Spinal cord (tissue), 10 donors: ENCODE measurements around the gene PRKN. TPM values are rescaled to one million over a fixed set of nuclear protein-coding genes. Genes with fewer than 3 reads are reported as not detected.

Experiments used
- DNase-seq, 6 donors: peaks; one replicate each; pipeline versions ENCODE4 v3.0.0 to v3.0.0-alpha.2; 2013 to 2015; ENCODE audit warnings: low spot score in 6 of 6, low read depth in 4 of 6
- H3K27ac ChIP-seq: one replicate; pipeline ENCODE4 v1.5.1; 2013; ENCODE audit warnings: low read depth, low read length, control low read depth
- H3K27me3 ChIP-seq: one replicate; pipeline ENCODE4 v1.6.1; 2013; ENCODE audit warnings: low read length; ENCODE audit not compliant: control insufficient read depth, insufficient read depth
- H3K36me3 ChIP-seq: one replicate; pipeline ENCODE4 v1.6.1; 2013; ENCODE audit warnings: low read length; ENCODE audit not compliant: control insufficient read depth, insufficient read depth
- H3K4me1 ChIP-seq: one replicate; pipeline ENCODE4 v1.6.1; 2013; ENCODE audit warnings: low read length; ENCODE audit not compliant: control insufficient read depth, insufficient read depth
- H3K4me3 ChIP-seq: one replicate; pipeline ENCODE4 v1.5.1; 2013; ENCODE audit warnings: low read depth, low read length, control low read depth
- H3K9me3 ChIP-seq: one replicate; pipeline ENCODE4 v1.6.1; 2013; ENCODE audit warnings: low read length; ENCODE audit not compliant: control insufficient read depth, insufficient read depth
- WGBS: methylation state at CpG from one replicate; pipeline ENCODE4 v1.1.5; 2013; ENCODE audit warnings: missing lambda C conversion rate; ENCODE audit not compliant: insufficient coverage; 5-methylcytosine and 5-hydroxymethylcytosine counted together
- polyA plus RNA-seq, 2 donors: library from polyadenylated mRNA; unstranded; fragments of 120-200 nt; gene quantifications; one replicate each; pipeline ENCODE4 v1.2.1, GENCODE V29; 2013; ENCODE audit not compliant: insufficient read length in 2 of 2
- total RNA-seq, 2 donors: library from RNA; depleted of rRNA in 1 of 2; stranded (reverse); fragments of 120-200 nt in 1 of 2; fragments of >200 nt in 1 of 2; gene quantifications; one replicate each; pipeline versions ENCODE4 v1.2.3 to v1.2.4, GENCODE V29; 2013 to 2014
- donor health status: healthy.

The PRKN gene
- total and polyA plus RNA-seq, 4 donors: 7.4 to 9.5 (median 8.4) TPM

- no peaks in the 10 kb centered on the region for H3K9me3 ChIP-seq
- H3K27ac ChIP-seq: no peak overlapping the region
- H3K27me3 ChIP-seq: no peaks in the 10 kb centered on the region
- H3K36me3 ChIP-seq: no peaks in the 10 kb centered on the region
- no peaks in the 10 kb centered on the region for H3K4me1 ChIP-seq
- no peak overlapping the region for H3K4me3 ChIP-seq
- no peak for DNase-seq
- 100% methylated on average over 1 of the region's 2 CpGs for WGBS
Measured at GRCh38 chr6:161940519-161940918, 787.0 kb downstream of the PRKN start.

GRCh38 chr6:161926324-161926723, 801.2 kb downstream of the PRKN start:
- Histone ChIP-seq H3K4me3 (no peak overlapping the region), H3K9me3 (no peaks in the 10 kb centered on the region), H3K27ac (no peak overlapping the region), H3K4me1 (no peaks in the 10 kb centered on the region), H3K27me3 (no peaks in the 10 kb centered on the region), H3K36me3 (no peaks in the 10 kb centered on the region)
- DNase-seq: no peak
- WGBS: no CpG with 5 or more reads among the region's 5 CpGs

- whole genome bisulfite sequencing: no CpG with 5 or more reads among the region's 5 CpGs
- Histone ChIP-seq H3K9me3 (no peaks in the 10 kb centered on the region), H3K36me3 (no peaks in the 10 kb centered on the region), H3K27ac (no peak overlapping the region), H3K4me1 (no peaks in the 10 kb centered on the region), H3K4me3 (no peak overlapping the region), H3K27me3 (no peaks in the 10 kb centered on the region)
- no peak for DNase-seq
Measured at GRCh38 chr6:161924516-161925116, 803.0 kb downstream of the PRKN start.

- H3K36me3 ChIP-seq: no peaks in the 10 kb centered on the region
- H3K4me3 ChIP-seq: no peak overlapping the region
- H3K27me3 ChIP-seq: no peaks in the 10 kb centered on the region
- 13% methylated on average over 1 of the region's 1 CpG for WGBS
- H3K27ac ChIP-seq: no peak overlapping the region
- no peaks in the 10 kb centered on the region for H3K4me1 ChIP-seq
- no peaks in the 10 kb centered on the region for H3K9me3 ChIP-seq
- DNase-seq: peak in 2 of 6 donors; percentile 29 to 65
Measured at GRCh38 chr6:161922631-161923119, 804.9 kb downstream of the PRKN start.

GRCh38 chr6:161921602-161922395, 805.8 kb downstream of the PRKN start:
- Histone ChIP-seq H3K4me1 (no peaks in the 10 kb centered on the region), H3K4me3 (no peak overlapping the region), H3K36me3 (no peaks in the 10 kb centered on the region), H3K9me3 (no peaks in the 10 kb centered on the region), H3K27me3 (no peaks in the 10 kb centered on the region), H3K27ac (no peak overlapping the region)
- peak in 2 of 6 donors; percentile 30 to 65 for DNase-seq
- no CpG with 5 or more reads among the region's 3 CpGs for WGBS

GRCh38 chr6:161919691-161920090, 807.9 kb downstream of the PRKN start:
- Histone ChIP-seq H3K4me1 (no peaks in the 10 kb centered on the region), H3K9me3 (no peaks in the 10 kb centered on the region), H3K4me3 (no peak overlapping the region), H3K27ac (no peak overlapping the region), H3K27me3 (no peaks in the 10 kb centered on the region), H3K36me3 (no peaks in the 10 kb centered on the region)
- no peak for DNase-seq
- WGBS: 100% methylated on average over 2 of the region's 2 CpGs

GRCh38 chr6:161918628-161919205, 808.8 kb downstream of the PRKN start:
- DNase-seq: peak in 1 of 6 donors; percentile 63
- 73% methylated on average over 3 of the region's 15 CpGs for WGBS
- no peak overlapping the region for H3K27ac ChIP-seq
- no peaks in the 10 kb centered on the region for H3K27me3 ChIP-seq
- H3K4me1 ChIP-seq: no peaks in the 10 kb centered on the region
- H3K36me3 ChIP-seq: no peaks in the 10 kb centered on the region
- no peaks in the 10 kb centered on the region for H3K9me3 ChIP-seq
- no peak overlapping the region for H3K4me3 ChIP-seq

- no peaks in the 10 kb centered on the region for H3K27me3 ChIP-seq
- H3K4me3 ChIP-seq: no peak overlapping the region
- H3K36me3 ChIP-seq: no peaks in the 10 kb centered on the region
- no peak overlapping the region for H3K27ac ChIP-seq
- no peaks in the 10 kb centered on the region for H3K9me3 ChIP-seq
- no peaks in the 10 kb centered on the region for H3K4me1 ChIP-seq
- no CpG with 5 or more reads among the region's 6 CpGs for WGBS
- peak in 1 of 6 donors; percentile 80 for DNase-seq
Measured at GRCh38 chr6:161918109-161918531, 809.4 kb downstream of the PRKN start.

- H3K36me3 ChIP-seq: no peaks in the 10 kb centered on the region
- H3K27me3 ChIP-seq: no peaks in the 10 kb centered on the region
- WGBS: no CpG with 5 or more reads among the region's 4 CpGs
- H3K4me3 ChIP-seq: no peak overlapping the region
- no peak overlapping the region for H3K27ac ChIP-seq
- H3K4me1 ChIP-seq: no peaks in the 10 kb centered on the region
- no peaks in the 10 kb centered on the region for H3K9me3 ChIP-seq
- peak in 1 of 6 donors; percentile 86 for DNase-seq
Measured at GRCh38 chr6:161917645-161918044, 809.9 kb downstream of the PRKN start.
